GM21447 (cell line): ENCODE measurements around the gene CD72.

ENCODE experiments used
- ATAC-seq: cut with Tn5 transposase; IDR thresholded peaks from one replicate; pipeline ENCODE4 v1.9.1; 2021; ENCODE audit not compliant: unreplicated experiment

Gene CD72, protein sequence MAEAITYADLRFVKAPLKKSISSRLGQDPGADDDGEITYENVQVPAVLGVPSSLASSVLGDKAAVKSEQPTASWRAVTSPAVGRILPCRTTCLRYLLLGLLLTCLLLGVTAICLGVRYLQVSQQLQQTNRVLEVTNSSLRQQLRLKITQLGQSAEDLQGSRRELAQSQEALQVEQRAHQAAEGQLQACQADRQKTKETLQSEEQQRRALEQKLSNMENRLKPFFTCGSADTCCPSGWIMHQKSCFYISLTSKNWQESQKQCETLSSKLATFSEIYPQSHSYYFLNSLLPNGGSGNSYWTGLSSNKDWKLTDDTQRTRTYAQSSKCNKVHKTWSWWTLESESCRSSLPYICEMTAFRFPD

GRCh38 chr9:35618325-35618727, at the start of gene CD72:
Gene CD72 (minus strand): TSS chr9:35618413. CDS start chr9:35618303, 110 bp downstream.
- ATAC-seq: no peak

DNA sequence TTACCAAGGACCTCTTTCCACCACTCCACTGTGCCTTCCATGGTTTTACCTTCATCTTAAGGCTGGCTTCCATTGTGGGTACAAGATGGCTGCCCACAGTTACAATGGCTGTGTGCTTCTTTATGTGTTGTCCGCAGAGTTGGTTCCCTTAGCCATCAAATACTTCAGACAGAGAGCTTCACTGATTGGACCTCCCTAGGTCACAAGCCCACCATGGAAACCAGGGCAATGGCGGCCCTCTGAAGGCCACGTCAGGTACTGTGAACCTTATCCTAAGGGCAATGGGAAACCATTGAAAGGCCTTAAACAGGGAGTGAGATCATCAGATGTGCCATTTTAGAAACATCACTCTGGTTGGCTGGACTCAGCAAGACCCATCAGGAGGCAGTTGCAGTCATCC, 49.7 kb upstream of the CD72 start:
- ATAC-seq: no peak

GRCh38 chr9:35666549-35666948, 48.3 kb upstream of the CD72 start:
- no peak for ATAC-seq

DNA sequence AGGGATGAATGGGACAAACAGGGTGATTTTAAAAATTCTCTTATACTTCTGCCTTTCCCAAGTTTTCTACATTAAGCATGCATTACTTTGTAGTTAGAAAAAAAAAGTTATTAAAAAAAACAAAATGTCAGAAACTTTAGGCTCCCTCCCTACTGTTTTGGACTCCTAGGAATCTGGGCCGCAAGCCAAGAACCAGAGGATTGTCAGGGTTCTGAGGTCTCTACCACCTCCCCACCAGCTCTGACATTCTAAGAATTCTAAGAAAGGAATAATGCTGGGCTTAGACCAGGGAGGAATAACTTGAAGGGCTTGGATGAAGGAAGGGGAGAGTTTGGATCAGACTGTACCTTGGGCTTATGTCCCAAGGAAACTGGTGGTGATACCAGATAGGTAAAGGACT, 47.8 kb upstream of the CD72 start:
- no peak for ATAC-seq

DNA sequence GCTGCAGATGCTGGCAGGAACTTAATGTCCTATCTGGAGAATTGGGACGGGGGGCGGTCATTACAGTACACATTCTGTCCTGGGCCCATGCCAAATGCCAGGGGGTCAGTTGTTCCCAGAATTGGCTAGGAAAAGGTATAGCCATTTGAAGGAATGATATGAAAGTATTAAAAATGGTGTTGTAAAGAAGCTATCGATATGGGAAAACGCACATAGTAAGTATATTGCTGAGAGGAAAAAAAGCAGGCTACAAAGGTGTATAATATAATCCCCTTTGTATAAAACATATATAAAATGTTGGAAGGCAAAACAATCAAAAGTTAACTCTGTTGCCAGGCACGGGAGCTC, 47.2 kb upstream of the CD72 start:
- ATAC-seq: no peak

DNA sequence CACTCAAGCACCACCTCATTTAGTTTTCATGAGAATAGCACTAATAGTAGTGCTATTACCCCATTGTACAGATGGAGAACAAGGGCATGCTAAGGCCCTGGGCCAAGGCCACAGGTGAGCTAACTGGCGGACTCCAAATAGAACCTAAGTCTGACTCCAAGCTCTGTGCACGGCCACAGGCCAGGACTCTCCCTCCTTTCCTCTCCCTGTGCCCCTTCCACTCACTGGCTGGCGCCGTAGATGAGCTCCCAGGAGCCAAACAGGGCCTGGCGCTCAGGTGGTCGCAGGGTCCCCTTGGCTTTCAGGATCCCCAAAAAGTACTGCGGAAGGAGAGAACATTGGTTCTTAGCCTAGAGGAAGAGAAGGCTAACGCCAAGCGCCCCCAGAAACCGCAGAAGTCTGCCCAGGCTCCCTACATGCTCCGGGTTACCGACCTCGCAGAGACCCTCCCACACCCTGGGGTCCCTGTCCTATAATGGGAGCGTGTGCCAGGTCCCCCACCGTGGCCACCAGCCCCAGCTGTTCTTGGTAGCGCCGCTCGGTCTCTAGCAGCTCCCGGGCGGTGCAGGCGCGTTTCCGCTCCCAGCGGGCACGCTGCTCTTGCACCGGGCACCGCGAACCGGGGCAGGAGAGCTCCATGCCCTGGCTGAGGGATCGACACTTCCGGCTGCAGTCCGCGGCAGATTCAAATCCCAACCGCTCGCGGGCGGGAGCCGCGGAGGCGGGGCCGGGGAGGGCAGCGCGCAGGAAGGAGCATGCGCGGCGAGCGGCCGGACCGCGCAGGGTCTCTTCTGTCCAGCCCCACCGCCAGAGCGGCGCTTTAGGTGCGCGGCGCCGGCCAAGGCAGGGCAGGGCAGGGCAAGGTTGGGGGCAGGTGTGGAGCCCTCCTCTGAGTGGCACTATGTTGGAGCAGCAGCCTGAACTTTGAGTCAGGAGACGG, 46.6 kb upstream of the CD72 start, which contains the start of gene ARHGEF39:
Gene ARHGEF39 (minus strand): TSS at position 665 of the 940 bp plus-strand sequence. CDS start 26 bp downstream, at position 639.
- ATAC-seq: peak; percentile 58

GRCh38 chr9:35662437-35662836, 44.2 kb upstream of the CD72 start:
- ATAC-seq: no peak

GRCh38 chr9:35661756-35662350, 43.6 kb upstream of the CD72 start:
- no peak for ATAC-seq

DNA sequence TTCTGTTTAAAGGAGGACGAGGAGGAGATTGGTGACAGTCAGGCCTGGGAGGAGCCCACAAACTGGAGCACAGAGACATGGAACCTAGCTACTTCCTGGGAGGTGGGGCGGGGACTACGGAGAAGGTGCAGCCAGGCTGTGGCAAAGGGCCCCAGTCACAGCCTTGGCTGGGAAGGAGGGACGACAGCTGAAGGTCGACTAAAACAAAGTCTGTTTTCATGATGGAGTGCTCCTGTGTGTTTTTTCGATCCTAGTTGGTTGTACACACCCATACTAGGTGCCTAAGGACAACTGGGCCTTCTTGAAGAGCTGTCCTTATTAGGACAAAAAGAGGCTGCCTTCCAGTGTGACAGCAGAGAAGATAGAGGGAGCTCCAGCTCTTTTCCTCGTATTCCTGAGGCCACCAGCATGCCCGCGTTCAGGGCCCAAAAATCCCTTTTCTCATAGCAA, 42.8 kb upstream of the CD72 start:
- ATAC-seq: no peak

DNA sequence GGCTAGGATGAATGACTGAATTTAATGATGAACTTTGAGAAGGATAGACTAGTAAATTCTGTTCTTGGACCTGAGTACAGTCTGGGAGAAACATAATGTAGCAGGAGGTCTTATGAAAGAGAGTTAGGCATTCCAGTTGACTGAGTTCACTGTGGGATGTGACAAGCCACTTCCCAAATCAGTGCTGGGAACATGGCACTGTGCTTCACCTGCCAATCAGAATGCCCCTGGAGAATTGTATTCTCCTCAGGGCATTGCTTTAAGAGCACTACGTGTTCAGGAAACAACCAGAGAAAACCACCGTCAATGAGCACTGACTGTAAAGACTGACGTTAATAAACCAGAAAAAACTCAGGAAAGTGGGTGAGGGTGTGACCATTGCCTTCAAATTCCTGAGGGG, 41.1 kb upstream of the CD72 start:
- ATAC-seq: no peak

GRCh38 chr9:35658968-35659220, 40.7 kb upstream of the CD72 start:
- no peak for ATAC-seq

- ATAC-seq: peak; percentile 50
These were observed 40.1 kb upstream of the CD72 start, which contains the start of gene CCDC107 for GRCh38 chr9:35658137-35658967. Gene CCDC107 (plus strand): TSS chr9:35658292. CDS start chr9:35658380, 88 bp downstream.

- peak; percentile 88 for ATAC-seq
These were observed 39.4 kb upstream of the CD72 start, which contains the start of gene RMRP for GRCh38 chr9:35657546-35658136. Gene RMRP (minus strand): TSS chr9:35658019.

DNA sequence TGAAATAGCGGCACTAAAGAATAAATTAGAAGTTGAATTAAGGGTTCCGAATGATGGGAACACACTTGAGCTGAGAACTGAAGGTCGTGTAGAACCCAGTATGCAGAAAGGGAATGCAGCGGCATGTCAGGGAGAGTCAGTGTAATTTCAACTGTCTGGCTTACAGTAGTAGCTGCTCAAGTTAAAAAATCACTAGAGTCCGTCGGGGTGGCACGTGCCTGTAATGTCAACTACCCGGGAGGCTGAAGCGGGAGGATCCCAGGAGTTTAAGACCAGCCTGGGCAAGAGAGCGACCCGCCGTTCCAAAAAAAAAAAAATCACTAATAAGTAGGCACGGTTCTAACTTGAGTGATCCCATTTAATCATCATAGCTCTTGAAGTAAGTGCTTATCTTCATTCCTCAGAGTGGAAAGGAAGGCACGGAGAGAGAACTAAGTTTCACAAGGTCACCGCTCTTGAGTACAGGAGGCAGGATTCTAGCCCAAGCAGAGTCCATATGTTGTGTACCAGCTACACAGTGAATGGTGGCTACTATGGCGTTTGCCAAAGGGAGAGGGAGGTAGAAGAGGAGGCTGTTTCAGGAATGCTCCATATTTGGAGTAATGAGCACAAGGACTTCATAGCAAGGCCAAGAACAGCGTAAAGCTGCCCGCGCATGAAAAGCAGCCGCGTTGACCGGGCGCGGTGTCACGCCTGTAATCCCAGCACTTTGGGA, 38.8 kb upstream of the CD72 start:
- no peak for ATAC-seq

DNA sequence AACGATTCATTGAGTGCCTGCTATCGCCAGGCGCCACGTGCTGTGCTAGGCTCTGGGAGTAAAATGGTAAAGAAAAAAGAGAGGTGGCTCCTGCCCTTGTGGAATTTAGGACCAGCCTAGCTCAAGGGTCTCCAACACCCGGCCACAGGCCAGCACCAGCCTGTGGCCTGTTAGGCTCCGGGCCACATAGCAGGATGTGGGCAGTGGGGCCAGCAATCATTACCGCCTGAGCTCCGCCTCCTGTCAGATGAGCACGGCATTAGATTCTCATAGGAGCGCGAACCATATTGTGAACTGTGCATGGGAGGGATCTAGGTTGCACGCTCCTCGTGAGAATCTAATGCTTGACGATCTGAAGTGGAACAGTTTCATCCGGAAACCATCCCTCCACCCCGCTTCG, 38.1 kb upstream of the CD72 start:
- no peak for ATAC-seq

GRCh38 chr9:35653611-35654010, 35.4 kb upstream of the CD72 start:
- no peak for ATAC-seq

DNA sequence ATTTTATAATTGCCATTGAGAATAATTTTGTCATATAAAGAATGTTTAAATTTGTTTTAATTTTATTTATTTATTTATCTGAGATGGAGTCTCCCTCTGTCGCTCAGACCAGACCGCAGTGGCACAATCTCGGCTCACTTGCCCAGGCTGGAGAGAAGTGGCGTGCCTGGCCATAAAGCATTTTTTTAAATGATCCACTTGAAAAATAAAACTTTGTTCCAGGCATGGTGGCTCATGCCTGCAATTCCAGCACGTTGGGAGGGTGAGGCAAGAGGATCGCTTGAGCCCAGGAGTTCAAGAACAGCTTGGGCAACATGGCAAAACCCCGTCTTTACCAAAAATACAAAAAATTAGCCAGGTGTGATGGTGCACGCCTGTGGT, 34.6 kb upstream of the CD72 start:
- no peak for ATAC-seq

DNA sequence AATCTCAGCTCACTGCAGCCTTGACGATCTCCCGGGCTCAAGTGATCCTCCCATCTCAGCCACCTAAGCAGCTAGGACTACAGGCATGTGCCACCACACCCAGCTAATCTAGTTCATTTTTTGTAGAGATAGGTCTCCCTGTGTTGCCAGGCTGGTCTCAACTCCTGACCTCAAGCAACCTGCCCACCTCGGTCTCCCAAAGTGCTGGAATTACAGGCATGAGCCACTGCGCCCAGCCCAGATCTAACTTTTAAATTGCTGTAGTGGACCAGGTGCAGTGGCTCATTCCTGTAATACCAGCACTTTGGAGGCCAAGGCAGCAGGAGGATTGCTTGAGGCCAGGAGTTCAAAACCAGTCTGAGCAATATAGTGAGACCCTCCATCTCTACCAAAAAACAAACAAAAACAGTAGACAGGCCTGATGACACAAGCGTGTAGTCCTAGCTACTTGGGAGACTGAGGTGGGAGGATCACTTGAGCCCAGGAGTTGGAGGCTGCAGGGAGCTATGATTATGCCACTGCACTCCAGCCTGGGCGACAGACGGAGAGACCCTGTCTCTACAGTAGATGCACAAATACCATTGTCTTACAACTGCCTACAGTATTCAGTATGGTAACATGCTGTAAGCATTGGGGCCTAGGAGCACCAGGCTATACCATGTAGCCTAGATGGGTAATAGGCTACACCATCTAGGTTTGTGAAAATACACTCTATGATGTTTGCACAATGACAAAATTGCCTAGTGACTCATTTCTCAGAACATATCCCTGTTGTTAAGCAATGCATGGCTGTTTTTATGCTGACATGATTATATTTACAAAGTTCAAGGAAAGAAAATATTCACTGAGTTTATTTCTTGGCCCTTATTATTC, 34.0 kb upstream of the CD72 start:
- ATAC-seq: no peak
